ENCODE results near the gene LCORL.
"Not testable (repeated sequence)": the region's sequence is repeated elsewhere in the genome, so short reads cannot be mapped to it uniquely, and the experiment has no call there.

LCORL gene

DNA sequence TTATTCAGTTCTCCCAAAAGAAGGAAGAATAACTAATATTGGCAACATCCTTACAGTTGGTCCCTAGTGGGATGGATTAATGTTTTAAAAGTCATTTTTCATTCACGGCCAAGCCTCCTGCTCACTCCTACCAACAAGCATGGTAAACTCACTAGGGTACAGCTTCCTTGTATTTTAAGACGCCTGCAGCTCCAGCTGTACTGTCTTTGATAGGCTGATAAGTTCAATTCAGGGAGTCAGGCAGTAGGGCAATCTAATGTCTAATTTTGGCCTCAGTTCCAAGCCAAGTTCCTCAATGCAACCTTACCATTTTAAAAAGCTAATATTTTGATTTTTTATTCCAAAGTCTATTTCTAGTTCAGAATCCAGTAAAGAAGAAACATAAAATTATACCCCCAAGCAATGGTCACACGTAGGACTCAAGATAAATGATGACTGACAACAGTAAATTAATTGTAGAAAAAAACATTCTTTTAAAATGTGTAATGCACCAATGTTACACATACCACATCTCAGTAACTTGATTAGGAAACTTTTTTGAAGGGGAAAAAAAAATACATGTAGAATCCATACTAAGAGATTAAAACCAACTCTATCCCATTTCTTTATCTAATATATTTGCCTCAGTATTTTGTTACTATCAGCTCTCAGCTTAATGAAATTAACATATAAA, 9.3 kb downstream of the LCORL start:
- TF ChIP-seq, protein P1, sequence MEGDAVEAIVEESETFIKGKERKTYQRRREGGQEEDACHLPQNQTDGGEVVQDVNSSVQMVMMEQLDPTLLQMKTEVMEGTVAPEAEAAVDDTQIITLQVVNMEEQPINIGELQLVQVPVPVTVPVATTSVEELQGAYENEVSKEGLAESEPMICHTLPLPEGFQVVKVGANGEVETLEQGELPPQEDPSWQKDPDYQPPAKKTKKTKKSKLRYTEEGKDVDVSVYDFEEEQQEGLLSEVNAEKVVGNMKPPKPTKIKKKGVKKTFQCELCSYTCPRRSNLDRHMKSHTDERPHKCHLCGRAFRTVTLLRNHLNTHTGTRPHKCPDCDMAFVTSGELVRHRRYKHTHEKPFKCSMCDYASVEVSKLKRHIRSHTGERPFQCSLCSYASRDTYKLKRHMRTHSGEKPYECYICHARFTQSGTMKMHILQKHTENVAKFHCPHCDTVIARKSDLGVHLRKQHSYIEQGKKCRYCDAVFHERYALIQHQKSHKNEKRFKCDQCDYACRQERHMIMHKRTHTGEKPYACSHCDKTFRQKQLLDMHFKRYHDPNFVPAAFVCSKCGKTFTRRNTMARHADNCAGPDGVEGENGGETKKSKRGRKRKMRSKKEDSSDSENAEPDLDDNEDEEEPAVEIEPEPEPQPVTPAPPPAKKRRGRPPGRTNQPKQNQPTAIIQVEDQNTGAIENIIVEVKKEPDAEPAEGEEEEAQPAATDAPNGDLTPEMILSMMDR (IDR thresholded peaks at IDR 0.05; ENCODE audit: insufficient read depth, low read length, missing control alignments), result no peak
- no peak overlapping the region for H3K4me3 ChIP-seq (ENCODE audit: low read depth, low read length)
- DNase-seq (ENCODE audit: low read depth, low spot score), result no peak
- ChIA-PET CTCF (interaction anchor here (1.2 kb wide), 1 partner anchor 195 kb away, joined by 3 read pairs; no protein-coding TSS in a partner anchor), POLR2A (no interaction called here)

DNA sequence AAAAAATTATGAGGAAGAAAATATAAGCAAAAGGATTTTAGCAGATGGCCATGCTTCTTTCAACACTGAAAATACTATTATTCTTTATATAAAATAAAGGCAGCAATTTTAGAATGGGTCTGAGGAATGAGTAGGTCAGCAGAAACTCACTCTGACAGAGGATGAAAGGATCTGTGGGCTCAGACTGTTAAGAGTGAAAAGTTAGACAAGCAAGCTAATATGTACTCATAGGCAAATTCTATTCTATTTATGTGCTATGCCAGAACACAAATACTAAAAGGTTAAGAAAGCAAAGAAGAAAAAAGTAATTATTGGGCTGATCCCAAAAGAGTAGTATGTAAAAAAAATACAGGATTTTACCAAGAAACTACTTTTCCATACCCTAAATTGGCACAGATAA, 13.9 kb downstream of the LCORL start:
- ChIA-PET CTCF (interaction anchor here (1.2 kb wide), 1 partner anchor 10 kb away, joined by 4 read pairs; no protein-coding TSS in a partner anchor), POLR2A (no interaction called here)
- no peak for DNase-seq (ENCODE audit: low read depth, low spot score)
- TF ChIP-seq, protein P1 (IDR thresholded peaks at IDR 0.05; ENCODE audit: insufficient read depth, low read length, missing control alignments), result no peak
- H3K4me3 ChIP-seq (ENCODE audit: low read depth, low read length), result no peak overlapping the region

DNA sequence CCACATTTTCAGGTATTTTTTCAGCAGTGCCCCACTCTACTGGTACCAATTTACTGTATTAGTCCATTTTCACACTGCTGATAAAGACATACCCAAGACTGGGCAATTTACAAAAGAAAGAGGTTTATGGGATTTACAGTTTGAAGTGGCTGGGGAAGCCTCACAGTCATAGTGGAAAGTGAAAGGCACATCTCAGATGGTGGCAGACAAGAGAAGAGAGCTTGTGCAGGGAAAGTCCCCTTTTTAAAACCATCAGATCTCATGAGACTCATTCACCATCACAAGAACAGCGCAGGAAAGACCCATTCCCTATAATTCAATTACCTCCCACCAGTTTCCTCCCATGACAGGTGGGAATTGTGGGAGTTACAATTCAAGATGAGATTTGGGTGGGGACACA, 15.1 kb downstream of the LCORL start:
- POLR2A ChIA-PET; H3K4me3 ChIP-seq (ENCODE audit: low read depth, low read length); DNase-seq (ENCODE audit: low read depth, low spot score); CTCF ChIA-PET: not testable (repeated sequence)

DNA sequence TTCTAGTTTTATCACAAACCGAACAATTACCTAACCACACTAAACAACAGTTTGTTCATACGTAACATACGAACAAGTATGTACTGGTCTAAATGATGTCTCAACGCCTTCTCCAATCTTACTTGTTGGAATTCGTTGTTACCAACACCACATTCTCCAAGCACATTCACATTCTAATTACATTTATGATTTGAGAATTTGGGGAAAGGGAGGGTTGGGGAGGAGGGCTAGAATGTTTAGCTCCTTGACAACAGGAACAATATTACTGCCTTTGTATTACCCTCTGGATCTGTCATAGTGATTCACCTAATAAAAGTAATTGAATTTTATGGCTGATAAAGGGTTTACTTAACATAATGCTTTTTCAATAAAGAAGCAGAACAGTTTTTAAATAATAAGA, 24.4 kb downstream of the LCORL start:
- TF ChIP-seq, protein P1 (IDR thresholded peaks at IDR 0.05; ENCODE audit: insufficient read depth, low read length, missing control alignments), result no peak
- no peak for DNase-seq (ENCODE audit: low read depth, low spot score)
- H3K4me3 ChIP-seq (ENCODE audit: low read depth, low read length), result no peak overlapping the region
- ChIA-PET CTCF (no interaction called here), POLR2A (no interaction called here)

DNA sequence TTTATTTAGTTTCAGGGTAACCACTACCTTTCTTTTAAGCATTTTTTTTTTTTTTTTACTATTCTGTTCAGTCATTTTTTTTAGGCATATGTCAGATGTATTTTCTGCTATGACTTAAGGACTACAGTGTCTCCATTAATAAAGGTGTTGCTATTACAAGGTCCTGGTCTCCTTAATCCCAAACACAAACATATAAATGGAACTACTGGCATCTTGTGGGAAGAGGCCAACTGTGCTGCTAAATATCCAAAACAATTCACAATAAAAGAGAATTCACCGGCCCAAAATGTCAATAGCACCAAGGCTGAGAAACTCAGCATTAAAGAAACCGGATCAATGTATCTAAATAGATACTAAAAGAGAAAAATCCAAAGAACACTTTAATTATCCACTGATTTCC, 26.4 kb downstream of the LCORL start:
- POLR2A ChIA-PET, result no interaction called here
- CTCF ChIA-PET, result no interaction called here
- no peak for DNase-seq (ENCODE audit: low read depth, low spot score)
- TF ChIP-seq, protein P1 (IDR thresholded peaks at IDR 0.05; ENCODE audit: insufficient read depth, low read length, missing control alignments), result no peak
- H3K4me3 ChIP-seq (ENCODE audit: low read depth, low read length), result no peak overlapping the region

DNA sequence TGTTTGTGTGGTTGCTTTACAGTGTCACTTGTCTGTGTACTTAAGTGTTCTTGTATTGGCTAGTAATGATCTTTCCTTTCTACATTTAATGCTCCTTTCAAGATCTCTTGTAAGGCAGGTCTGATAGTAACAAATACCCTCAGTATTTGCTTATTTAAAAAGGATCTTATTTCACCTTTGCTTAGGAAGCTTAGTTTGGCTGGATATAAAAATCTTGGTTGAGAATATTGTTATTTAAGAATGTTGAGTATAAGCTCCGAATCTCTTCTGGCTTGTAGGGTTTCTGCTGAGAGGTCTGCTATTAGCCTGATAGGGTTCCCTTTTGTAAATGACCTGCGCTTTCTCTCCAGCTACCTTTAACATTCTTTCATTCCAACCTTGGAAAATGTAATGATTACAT, 35.7 kb downstream of the LCORL start:
- TF ChIP-seq, protein P1 (IDR thresholded peaks at IDR 0.05; ENCODE audit: insufficient read depth, low read length, missing control alignments), result no peak
- CTCF ChIA-PET, result no interaction called here
- POLR2A ChIA-PET, result no interaction called here
- no peak overlapping the region for H3K4me3 ChIP-seq (ENCODE audit: low read depth, low read length)
- no peak for DNase-seq (ENCODE audit: low read depth, low spot score)

DNA sequence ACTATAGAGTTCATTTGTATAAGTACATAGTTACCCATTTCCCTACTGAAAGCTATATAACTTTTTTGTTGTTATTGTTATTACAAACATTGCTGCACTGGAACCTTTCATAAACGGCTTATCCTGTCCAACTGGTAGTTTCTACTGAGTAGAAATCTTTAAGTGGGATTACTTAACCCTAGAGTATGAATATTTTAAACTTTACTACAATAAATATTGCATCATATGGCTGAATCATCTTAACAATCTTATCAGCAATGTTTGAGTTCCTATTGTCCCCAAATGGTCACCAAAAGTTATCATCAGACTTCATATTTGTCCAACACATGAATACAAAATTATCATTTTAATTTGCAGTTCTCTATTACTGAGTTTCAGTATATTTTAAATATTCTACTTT, 40.5 kb downstream of the LCORL start:
- ChIA-PET CTCF (no interaction called here), POLR2A (no interaction called here)
- H3K4me3 ChIP-seq (ENCODE audit: low read depth, low read length), result no peak overlapping the region
- no peak for DNase-seq (ENCODE audit: low read depth, low spot score)
- TF ChIP-seq, protein P1 (IDR thresholded peaks at IDR 0.05; ENCODE audit: insufficient read depth, low read length, missing control alignments), result no peak

Measured in AG04449 (cell line).